ENCODE data around the gene KLHL25.

The KLHL25 gene

DNA sequence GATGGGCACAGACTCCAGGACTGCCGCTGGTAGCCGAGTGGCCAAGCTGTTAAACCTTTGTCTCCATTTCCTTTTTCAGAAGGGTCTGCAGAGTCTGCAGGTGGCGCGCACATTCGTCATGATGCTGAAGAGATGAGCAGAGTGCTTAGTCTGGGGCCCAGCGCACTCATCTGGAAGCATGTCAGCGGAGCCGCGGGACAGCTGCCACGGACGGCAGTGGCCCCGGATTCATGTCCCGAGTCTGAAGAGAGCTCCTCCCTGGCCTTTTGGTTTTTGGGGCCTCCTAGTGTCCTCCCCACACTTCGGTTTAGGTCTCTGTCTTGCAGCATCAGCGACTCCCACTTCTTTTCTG is 42.6 kb downstream of the KLHL25 start:
- H3K27ac Mint-ChIP-seq, result no peak overlapping the region
- no peaks in the 10 kb centered on the region for H3K27me3 Mint-ChIP-seq
- no peak overlapping the region for H3K4me3 Mint-ChIP-seq
- peaks cover 5% of the 10 kb centered on the region for H3K36me3 Mint-ChIP-seq (ENCODE audit: low read depth)
- no peaks in the 10 kb centered on the region for H3K9me3 Mint-ChIP-seq
- H3K4me1 Mint-ChIP-seq (ENCODE audit: low read depth), result peaks cover 18% of the 10 kb centered on the region

DNA sequence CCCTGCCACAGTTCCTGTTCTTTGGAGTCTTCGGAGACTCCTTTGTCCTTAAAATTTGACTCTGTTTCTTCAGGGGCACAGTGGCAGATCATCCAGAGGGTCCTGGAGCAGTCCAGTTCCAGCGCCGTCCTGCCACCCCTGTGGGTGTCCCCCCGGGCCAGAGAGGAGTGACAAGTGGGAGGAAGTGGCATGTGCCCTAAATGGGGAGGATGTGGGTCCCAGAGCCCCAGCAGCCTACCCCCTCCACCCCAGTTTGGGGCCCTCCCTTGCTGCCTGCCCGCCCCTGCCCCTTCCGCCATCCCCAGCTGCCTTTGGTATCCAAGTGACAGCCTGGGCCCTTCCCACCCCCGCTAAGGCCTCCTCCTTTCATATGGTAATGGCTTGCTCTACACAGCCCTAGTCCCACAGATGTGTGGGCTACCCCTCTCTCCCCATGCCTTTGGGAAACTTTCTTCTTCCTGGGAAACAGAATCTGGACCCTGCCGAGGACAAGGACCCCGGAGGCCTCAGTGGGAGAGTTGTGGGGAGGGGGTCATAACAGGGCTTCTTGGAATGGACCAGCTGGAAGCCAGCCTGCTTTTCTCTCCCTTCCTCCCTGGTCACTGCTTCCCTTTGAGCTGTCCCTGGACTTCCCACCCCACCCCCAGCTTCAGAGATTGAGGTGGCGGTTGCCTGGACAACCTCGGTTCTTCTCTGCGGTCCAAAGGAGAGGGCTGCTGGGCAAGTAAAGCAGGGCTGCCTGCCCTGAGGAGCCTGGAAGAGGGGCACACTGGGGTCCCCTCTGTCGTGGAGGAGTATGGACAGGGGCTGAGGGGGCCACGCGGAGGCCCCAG is 43.2 kb downstream of the KLHL25 start:
- no peak overlapping the region for H3K27ac Mint-ChIP-seq
- H3K27me3 Mint-ChIP-seq, result no peaks in the 10 kb centered on the region
- no peaks in the 10 kb centered on the region for H3K9me3 Mint-ChIP-seq
- peaks cover 11% of the 10 kb centered on the region for H3K36me3 Mint-ChIP-seq (ENCODE audit: low read depth)
- no peak overlapping the region for H3K4me3 Mint-ChIP-seq
- H3K4me1 Mint-ChIP-seq (ENCODE audit: low read depth), result peaks cover 18% of the 10 kb centered on the region

DNA sequence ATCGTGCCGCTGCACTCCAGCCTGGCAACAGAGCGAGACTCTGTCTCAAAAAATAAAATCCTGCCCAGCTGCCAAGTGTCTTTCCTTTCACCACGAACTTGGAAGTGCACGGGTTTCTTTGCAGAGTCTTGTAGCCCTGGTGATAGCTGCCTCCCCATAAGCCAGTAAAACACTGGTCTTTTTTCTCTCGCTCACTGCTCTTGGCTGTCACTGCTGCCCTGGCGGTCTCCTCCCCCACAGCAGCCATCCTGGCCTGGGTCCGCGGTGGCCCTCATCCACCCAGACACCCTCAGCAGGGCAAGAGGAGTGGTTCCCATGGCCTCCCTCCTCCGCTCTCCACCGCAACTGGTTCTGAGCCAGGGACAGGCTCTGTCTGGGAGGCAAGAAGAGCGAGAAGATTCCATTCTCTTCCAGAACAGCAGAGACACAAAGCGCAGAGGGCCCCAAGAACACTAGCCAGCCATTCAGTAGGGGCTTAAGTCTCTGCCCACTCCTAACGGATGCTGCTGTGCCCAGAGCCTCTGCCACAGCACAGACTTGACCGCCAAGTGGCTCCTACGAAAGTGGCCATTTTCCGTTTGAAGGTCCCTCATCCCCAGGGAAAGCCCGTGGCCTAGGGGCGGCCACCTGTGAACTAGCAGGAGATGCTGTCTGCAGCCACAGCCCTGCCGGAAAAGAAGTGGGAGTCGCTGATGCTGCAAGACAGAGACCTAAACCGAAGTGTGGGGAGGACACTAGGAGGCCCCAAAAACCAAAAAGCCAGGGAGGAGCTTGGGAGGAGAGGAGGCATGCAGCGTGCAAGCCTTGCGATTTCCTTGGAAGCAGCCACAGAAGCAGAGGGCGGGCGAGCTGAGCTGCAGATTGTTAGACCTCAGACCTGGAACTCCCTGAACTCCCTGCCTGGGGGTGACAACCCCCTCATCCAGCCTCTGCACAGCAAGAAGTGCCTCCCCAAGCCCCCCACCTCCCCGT is 44.1 kb downstream of the KLHL25 start:
- H3K4me1 Mint-ChIP-seq (ENCODE audit: low read depth), result peaks cover 18% of the 10 kb centered on the region
- H3K27me3 Mint-ChIP-seq, result no peaks in the 10 kb centered on the region
- H3K4me3 Mint-ChIP-seq, result no peak overlapping the region
- H3K36me3 Mint-ChIP-seq (ENCODE audit: low read depth), result peaks cover 20% of the 10 kb centered on the region
- no peak overlapping the region for H3K27ac Mint-ChIP-seq
- H3K9me3 Mint-ChIP-seq, result no peaks in the 10 kb centered on the region

DNA sequence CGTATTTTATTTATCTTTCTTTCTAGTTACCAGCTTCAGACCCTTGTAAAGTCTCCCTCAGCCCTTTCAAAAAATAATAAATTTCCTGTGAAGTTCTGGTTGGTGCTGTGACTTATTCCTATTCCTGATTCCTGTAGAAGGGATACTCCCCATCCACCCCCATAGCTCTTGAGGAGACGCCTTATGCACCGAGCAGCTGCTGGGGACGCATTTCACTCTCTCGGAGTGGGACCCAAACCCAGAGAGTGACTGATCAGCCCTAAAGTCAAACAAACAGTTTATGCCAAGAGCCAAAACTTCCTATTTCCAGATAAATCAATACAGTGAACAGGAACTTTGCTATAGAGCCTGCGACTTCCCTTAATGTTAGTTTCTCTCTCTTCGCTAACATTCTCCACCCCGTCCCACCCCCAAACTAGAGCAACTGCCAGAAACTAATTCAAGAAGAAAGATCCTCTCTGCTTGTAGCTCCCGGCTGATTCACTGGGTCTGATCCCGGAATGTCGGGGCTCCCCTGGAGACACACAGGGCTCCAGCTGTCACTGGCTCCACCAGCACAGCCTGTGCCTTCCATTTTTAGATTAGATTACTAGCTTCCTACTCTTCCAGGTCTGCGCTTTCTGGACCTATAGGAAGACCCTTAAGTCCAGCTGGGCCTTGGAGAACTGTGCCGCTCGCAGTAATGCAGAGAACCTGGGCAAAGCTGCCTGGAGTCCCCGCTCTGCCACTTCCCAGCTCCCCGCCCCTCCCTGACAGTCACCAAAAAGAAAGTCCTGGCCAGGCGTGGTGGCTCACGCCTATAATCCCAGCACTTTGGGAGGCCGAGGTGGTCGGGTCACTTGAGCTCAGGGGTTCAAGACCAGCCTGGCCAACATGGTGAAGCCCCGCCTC is 45.2 kb downstream of the KLHL25 start:
- peaks cover 31% of the 10 kb centered on the region for H3K36me3 Mint-ChIP-seq (ENCODE audit: low read depth)
- H3K4me1 Mint-ChIP-seq (ENCODE audit: low read depth), result peaks cover 18% of the 10 kb centered on the region
- H3K4me3 Mint-ChIP-seq, result no peak overlapping the region
- no peaks in the 10 kb centered on the region for H3K9me3 Mint-ChIP-seq
- no peaks in the 10 kb centered on the region for H3K27me3 Mint-ChIP-seq
- H3K27ac Mint-ChIP-seq, result peak overlapping the region; percentile 61

DNA sequence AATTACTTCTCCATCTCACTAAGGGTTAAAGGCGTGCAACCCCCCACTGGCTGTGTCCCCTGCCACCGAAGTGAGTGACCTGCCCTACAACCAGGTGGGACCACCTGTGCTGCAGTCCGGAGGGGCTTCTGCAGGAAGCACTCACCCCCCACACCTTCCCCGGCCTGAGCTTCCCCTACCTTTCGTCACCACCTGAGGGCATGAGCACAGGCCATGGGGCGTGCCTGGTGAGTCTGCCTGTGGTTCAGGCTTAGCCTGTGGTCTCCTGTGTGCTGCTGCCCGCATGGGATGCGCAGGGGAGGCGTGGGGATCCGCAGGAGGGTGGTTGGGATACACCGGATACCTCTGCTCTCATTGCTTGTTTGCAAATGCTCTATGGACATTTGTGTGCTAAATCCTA is 46.0 kb downstream of the KLHL25 start:
- Mint-ChIP-seq H3K27me3 (no peaks in the 10 kb centered on the region), H3K27ac (no peak overlapping the region), H3K9me3 (no peaks in the 10 kb centered on the region), H3K36me3 (ENCODE audit: low read depth) (peaks cover 38% of the 10 kb centered on the region), H3K4me1 (ENCODE audit: low read depth) (peaks cover 18% of the 10 kb centered on the region), H3K4me3 (no peak overlapping the region)

DNA sequence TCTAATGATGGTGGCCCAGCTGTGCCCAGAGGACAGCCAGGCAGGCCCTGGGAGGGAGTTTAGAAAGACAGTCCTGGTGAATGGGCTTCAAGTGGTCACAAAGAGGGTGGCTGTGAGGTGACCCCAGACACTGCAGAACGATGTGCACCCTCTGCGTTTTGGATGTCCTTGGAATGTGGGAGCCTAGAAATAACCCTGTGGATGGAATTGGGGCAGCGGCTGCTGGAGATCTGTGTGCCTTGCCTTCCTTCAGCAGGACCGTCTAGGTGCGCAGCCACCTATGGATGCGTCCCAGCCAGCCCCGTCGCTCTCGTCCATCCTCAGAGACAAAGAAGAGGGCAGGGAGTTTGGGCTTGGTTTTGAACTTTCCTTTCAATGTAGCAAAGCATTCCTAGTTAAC is 46.5 kb downstream of the KLHL25 start:
- Mint-ChIP-seq H3K27me3 (no peaks in the 10 kb centered on the region), H3K4me3 (no peak overlapping the region), H3K27ac (no peak overlapping the region), H3K9me3 (no peaks in the 10 kb centered on the region), H3K4me1 (ENCODE audit: low read depth) (peaks cover 18% of the 10 kb centered on the region), H3K36me3 (ENCODE audit: low read depth) (peaks cover 43% of the 10 kb centered on the region)

DNA sequence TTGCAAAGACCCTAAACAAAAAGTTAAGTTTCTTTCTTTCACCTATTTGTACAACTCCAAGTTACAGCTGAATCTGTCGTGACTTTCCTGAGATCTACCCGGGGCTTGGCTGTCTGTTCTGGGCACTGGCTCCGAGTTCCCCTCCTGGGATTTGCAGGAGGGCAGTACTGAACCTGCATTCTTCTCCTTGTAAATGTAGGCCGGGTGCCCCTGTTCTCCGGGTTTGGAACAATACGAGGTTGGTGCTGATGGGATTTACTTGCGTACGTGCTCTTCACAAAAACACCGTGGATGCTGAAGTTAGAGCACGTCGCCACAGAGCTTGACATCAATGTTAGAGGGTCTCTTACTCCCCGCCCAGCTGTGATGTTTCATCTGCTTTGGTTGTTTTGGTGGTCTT is 48.1 kb downstream of the KLHL25 start:
- no peaks in the 10 kb centered on the region for H3K27me3 Mint-ChIP-seq
- no peaks in the 10 kb centered on the region for H3K9me3 Mint-ChIP-seq
- H3K27ac Mint-ChIP-seq, result no peak overlapping the region
- H3K4me1 Mint-ChIP-seq (ENCODE audit: low read depth), result peaks cover 10% of the 10 kb centered on the region
- H3K36me3 Mint-ChIP-seq (ENCODE audit: low read depth), result peaks cover 53% of the 10 kb centered on the region
- H3K4me3 Mint-ChIP-seq, result no peak overlapping the region

DNA sequence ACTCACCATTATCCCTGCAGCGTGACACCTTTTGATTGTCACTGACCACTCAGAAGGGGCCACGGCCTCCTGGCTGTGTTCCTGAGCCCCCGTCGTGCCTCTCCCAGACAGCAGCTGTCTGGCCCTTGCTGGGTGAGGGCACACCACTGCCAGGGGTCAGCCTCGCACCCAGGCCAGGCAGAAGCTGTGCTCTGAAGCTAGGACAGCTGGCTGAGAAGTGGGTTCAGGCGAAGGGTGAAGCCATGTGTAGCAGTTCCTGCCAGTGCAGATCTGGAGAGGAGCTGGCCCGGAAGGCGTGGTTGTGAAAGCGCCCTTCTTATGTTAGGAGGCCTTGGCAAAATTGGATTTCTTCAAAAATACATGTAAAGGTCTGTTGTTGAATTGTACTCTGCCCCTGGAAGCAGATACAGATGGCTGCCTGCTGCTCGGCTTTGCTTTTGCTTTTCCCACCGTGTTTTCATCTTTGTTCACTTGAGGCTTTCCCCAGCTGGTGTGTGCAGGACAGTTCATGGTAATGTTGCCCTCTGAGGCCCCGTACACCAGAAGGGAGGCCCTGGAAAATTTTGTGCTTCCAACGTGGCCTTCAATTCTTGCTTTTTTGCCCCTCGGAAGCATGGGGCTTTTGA is 49.1 kb downstream of the KLHL25 start:
- Mint-ChIP-seq H3K4me3 (no peak overlapping the region), H3K36me3 (ENCODE audit: low read depth) (peaks cover 61% of the 10 kb centered on the region), H3K9me3 (no peaks in the 10 kb centered on the region), H3K27ac (peak overlapping the region; percentile 61), H3K27me3 (no peaks in the 10 kb centered on the region), H3K4me1 (ENCODE audit: low read depth) (peaks cover under 1% of the 10 kb centered on the region)

DNA sequence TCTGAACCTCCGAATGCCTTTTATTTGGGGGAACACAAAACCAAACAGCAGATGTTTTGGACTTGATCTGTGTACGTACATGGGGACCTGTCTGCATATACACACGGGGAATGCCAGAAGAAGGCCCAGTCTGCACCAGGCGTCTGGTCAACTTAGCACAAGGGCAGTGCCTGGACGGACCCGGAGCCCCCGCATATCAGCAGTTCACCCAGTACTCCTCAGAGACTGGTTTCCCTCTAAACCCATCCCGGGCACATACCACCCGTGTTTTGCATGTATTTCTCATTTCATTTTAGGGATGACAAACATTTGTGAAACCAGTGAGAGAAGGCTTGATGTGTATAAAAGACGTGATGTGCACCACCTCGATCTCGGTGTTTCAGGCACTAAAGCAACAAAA is 49.7 kb downstream of the KLHL25 start:
- H3K36me3 Mint-ChIP-seq (ENCODE audit: low read depth), result peaks cover 68% of the 10 kb centered on the region
- no peaks in the 10 kb centered on the region for H3K27me3 Mint-ChIP-seq
- no peaks in the 10 kb centered on the region for H3K9me3 Mint-ChIP-seq
- H3K4me1 Mint-ChIP-seq (ENCODE audit: low read depth), result no peaks in the 10 kb centered on the region
- no peak overlapping the region for H3K27ac Mint-ChIP-seq
- H3K4me3 Mint-ChIP-seq, result no peak overlapping the region

DNA sequence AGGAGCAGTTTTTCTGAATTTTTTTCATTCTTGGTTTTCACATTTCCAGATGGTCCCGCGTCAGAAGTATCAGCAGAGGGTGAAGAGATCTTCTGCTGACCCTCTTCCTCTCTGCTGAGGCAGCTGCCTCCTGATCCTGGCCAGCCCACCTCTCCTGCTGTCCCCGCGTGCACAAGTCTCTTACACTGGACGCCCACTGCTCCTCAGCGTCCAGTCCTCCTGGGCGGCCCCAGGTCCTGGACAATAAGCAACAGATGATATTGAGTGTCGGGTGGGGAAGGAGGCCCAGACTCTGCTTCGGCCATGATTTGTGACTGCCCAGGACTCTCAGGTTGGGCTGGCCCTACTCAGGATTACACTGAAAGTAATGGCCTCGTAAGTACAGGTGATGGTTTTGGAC is 50.1 kb downstream of the KLHL25 start:
- peaks cover 72% of the 10 kb centered on the region for H3K36me3 Mint-ChIP-seq (ENCODE audit: low read depth)
- H3K27me3 Mint-ChIP-seq, result no peaks in the 10 kb centered on the region
- no peak overlapping the region for H3K4me3 Mint-ChIP-seq
- no peaks in the 10 kb centered on the region for H3K9me3 Mint-ChIP-seq
- H3K27ac Mint-ChIP-seq, result peak overlapping the region; percentile 8
- H3K4me1 Mint-ChIP-seq (ENCODE audit: low read depth), result no peaks in the 10 kb centered on the region

DNA sequence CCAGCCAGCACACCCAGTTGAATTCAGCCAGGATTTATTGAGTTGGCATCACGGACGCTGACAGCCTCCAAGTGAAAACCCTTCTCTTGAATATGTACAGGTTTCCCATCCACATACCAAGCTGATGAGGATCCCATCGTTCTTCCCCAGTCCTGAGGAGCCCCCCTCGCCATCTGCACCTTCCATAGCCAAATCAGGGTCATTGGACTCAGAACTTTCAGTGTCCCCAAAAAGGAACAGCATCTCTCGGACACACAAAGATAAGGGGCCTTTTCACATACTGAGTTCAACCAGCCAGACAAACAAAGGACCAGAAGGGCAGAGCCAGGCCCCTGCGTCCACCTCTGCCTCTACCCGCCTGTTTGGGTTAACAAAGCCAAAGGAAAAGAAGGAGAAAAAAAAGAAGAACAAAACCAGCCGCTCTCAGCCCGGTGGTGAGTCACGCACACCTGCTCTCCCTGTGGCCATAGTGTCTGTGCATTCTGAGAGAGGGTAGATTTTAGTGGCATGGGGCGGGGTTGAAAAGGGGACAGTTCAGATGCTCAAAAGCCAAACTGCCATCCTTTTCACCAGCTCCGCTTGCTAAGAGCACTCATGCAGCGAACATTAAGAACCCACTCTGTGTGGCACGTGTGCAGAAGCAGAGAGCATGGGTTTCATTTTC is 51.2 kb downstream of the KLHL25 start:
- Mint-ChIP-seq H3K27ac (no peak overlapping the region), H3K27me3 (no peaks in the 10 kb centered on the region), H3K4me3 (no peak overlapping the region), H3K9me3 (no peaks in the 10 kb centered on the region), H3K4me1 (ENCODE audit: low read depth) (no peaks in the 10 kb centered on the region), H3K36me3 (ENCODE audit: low read depth) (peaks cover 80% of the 10 kb centered on the region)

DNA sequence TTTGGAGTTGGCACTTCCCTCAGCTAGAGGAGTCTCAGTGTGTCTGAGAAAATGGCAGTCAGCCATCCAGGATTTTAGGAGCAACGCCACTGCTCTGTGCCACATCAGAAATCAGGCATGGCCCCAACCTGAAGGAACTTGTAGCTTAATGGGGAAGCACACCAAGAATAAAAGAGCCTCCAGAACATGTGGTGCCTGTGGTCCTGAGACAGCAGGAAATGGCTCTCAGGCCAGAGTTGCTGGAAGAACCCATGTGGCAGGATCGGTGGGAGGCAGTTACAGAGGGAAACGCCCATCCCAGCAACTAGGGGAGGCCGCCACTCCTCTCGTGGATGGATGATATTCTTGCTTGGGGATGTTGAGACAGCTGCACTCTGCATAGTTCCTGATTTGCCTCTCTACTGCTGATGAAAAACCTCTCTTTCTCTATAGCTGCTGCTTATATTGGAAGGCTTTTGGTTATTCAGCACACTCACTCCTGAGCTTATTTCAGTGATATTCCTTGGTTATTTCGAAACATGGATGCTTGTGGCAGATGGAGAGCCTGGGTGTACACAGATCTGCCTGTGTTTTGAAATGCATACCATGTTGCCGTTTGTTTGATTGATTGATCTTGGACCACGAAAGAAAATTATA is 52.4 kb downstream of the KLHL25 start:
- Mint-ChIP-seq H3K27me3 (no peaks in the 10 kb centered on the region), H3K4me1 (ENCODE audit: low read depth) (no peaks in the 10 kb centered on the region), H3K27ac (no peak overlapping the region), H3K4me3 (no peak overlapping the region), H3K36me3 (ENCODE audit: low read depth) (peaks cover 77% of the 10 kb centered on the region), H3K9me3 (no peaks in the 10 kb centered on the region)

DNA sequence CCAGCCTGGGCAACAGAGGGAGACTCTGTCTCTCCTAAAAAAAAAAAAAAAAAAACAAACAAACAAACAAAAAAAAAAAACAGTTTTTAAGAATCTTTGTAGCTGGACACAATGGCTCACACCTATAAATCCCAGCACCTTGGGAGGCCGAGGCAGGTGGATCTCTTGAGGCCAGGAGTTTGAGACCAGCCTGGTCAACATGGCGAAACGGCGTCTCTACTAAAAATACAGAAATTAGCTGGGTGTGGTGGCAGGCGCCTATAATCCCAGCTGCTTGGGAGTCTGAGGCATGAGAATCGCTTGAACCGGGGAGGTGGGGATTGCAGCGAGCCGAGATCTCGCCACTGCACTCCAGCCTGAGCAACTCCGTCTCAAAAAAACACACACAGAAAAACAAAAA is 53.1 kb downstream of the KLHL25 start:
- Mint-ChIP-seq H3K36me3 (ENCODE audit: low read depth) (peaks cover 77% of the 10 kb centered on the region), H3K27ac (no peak overlapping the region)

More for the DNA sequence above, 53.1 kb downstream of the KLHL25 start:
- no peak overlapping the region for H3K4me3 Mint-ChIP-seq
- no peaks in the 10 kb centered on the region for H3K4me1 Mint-ChIP-seq (ENCODE audit: low read depth)
- H3K9me3 Mint-ChIP-seq, result no peaks in the 10 kb centered on the region
- no peaks in the 10 kb centered on the region for H3K27me3 Mint-ChIP-seq

All from stimulated activated naive CD8-positive, alpha-beta T cell treated with anti-CD3 and anti-CD28 coated beads, Interleukin-15, Interleukin-2, amounts not matched to agents 100 ng/mL and 50 ng/mL, for 24 hours (primary cell).